SK-N-SH treated with all-trans-retinoic acid at 6 μM for 48 hours (cell line): ENCODE data around the gene USP1.

Experiments
- CREB5 ChIP-seq: fragments of 250-450 bp; sonication (Bioruptor Pico); IDR thresholded peaks from 2 replicates; pipeline ENCODE4 v1.5.1; 2020; ENCODE audit warnings: low read depth, mild to moderate bottlenecking, moderate library complexity
- ESRRG ChIP-seq: fragments of 250-450 bp; sonication (Bioruptor Pico); IDR thresholded peaks from 2 replicates; pipeline ENCODE4 v1.6.1; 2021; ENCODE audit warnings: mild to moderate bottlenecking
- PATZ1 ChIP-seq: fragments of 250-450 bp; sonication (Bioruptor Pico); IDR thresholded peaks from 2 replicates; pipeline ENCODE4 v1.8.0; 2020; ENCODE audit warnings: mild to moderate bottlenecking, moderate library complexity, borderline replicate concordance
- RARB ChIP-seq: fragments of 250-450 bp; sonication (Bioruptor Pico); IDR thresholded peaks from 2 replicates; pipeline ENCODE4 v1.8.0; 2021; ENCODE audit warnings: mild to moderate bottlenecking, moderate library complexity
- TCF4 ChIP-seq: fragments of 250-450 bp; sonication (Bioruptor Pico); IDR thresholded peaks from 2 replicates; pipeline ENCODE4 v1.8.0; 2021; ENCODE audit warnings: mild to moderate bottlenecking, moderate library complexity, borderline replicate concordance
- ZFP3 ChIP-seq: fragments of 250-450 bp; sonication (Bioruptor Pico); IDR thresholded peaks from 2 replicates; pipeline ENCODE4 v1.5.0; 2020; ENCODE audit warnings: mild to moderate bottlenecking, moderate library complexity
- ZFP30 ChIP-seq: fragments of 450-650 bp; formaldehyde crosslinking; IDR thresholded peaks from 2 replicates; pipeline ENCODE4 v1.5.0; 2022; ENCODE audit warnings: mild to moderate bottlenecking, moderate library complexity
- TF ChIP-seq, protein P1 (sequence below): fragments of 250-450 bp; sonication (Bioruptor Pico); IDR thresholded peaks from 2 replicates; pipeline ENCODE4 v1.5.0; 2020; ENCODE audit warnings: mild to moderate bottlenecking, moderate library complexity

DNA sequence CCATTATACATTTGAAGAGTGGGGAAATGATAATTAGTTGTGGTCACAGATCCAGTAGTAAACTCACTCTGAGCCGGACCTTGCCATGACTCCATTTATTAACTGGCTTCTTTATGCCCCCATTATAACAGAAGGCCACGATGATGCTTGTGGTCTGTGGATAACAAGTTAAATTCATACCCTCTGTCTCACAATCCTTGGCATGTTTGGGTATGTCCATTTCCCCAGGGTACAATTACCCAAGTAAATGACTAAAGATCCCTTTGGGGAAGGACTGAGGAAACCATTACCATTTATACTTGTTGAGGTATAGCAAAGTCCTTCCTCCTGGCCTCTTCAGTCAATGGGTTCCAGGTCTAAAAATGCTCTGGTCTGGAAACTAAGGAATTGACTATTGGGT lies 7.3 kb upstream of the USP1 start:
- TF ChIP-seq CREB5 (CRISPR knock-in tag), result no peak
- TF ChIP-seq TCF4 (CRISPR knock-in tag), result no peak
- no peak for TF ChIP-seq ESRRG (CRISPR knock-in tag)
- no peak for TF ChIP-seq PATZ1 (CRISPR knock-in tag)
- TF ChIP-seq ZFP3 (CRISPR knock-in tag), result no peak
- no peak for TF ChIP-seq RARB (CRISPR knock-in tag)
- TF ChIP-seq, protein P1, sequence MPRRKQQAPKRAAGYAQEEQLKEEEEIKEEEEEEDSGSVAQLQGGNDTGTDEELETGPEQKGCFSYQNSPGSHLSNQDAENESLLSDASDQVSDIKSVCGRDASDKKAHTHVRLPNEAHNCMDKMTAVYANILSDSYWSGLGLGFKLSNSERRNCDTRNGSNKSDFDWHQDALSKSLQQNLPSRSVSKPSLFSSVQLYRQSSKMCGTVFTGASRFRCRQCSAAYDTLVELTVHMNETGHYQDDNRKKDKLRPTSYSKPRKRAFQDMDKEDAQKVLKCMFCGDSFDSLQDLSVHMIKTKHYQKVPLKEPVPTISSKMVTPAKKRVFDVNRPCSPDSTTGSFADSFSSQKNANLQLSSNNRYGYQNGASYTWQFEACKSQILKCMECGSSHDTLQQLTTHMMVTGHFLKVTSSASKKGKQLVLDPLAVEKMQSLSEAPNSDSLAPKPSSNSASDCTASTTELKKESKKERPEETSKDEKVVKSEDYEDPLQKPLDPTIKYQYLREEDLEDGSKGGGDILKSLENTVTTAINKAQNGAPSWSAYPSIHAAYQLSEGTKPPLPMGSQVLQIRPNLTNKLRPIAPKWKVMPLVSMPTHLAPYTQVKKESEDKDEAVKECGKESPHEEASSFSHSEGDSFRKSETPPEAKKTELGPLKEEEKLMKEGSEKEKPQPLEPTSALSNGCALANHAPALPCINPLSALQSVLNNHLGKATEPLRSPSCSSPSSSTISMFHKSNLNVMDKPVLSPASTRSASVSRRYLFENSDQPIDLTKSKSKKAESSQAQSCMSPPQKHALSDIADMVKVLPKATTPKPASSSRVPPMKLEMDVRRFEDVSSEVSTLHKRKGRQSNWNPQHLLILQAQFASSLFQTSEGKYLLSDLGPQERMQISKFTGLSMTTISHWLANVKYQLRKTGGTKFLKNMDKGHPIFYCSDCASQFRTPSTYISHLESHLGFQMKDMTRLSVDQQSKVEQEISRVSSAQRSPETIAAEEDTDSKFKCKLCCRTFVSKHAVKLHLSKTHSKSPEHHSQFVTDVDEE, result no peak
- TF ChIP-seq ZFP30 (CRISPR knock-in tag), result no peak
